HG02852 (cell line): Measurements from ENCODE around the gene SPACA9.

Source experiments
- ATAC-seq: cut with Tn5 transposase; IDR thresholded peaks from one replicate; pipeline ENCODE4 v1.9.1; 2021; ENCODE audit warnings: mild to moderate bottlenecking, moderate library complexity; ENCODE audit not compliant: unreplicated experiment

Gene SPACA9

DNA sequence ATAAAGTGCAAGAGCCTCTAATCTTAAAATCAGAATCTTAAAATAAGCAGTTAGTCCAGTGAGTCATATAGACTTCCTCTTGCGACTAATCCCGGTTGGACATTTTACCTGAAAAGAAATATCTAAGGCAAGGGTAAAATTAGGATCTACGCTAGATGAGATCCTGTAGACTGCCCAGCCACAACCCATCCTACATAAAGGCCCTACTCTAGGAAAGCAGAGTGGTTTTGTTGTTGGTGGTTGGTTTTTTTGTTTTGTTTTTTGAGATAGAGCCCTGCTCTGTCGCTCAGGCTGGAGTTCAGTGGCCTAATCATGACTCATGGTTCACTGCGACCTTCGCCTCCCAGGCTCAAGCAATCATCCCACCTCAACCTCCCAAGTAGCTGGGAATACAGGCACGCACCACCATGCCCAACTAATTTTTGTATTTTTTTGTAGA, 58.8 kb downstream of the SPACA9 start:
- ATAC-seq: no peak

DNA sequence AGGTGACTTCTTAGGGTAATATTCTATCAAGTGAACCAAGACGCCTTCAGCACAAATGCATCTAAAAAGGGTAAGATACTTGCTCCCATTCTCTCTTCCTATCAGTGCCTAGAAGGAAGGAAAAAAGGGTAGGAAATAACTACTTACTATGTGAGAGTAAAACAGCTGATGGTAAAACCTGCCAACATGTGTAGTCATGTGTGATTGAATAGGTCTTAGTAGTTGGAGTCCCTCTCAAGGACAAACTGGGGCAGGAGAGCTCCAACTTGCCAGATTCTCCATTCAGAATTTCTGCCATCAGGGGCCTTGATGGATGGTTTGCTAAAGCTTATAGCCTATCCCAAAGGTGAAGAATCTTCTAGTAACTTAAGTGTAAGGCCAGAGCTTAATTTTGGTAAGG, 60.5 kb downstream of the SPACA9 start:
- ATAC-seq: no peak
